Stimulated activated CD8-positive, alpha-beta memory T cell treated with anti-CD3 and anti-CD28 coated beads, Interleukin-4, amount 100 ng/mL, for 4 hours (primary cell): ENCODE data around the gene IGSF22.
"Not testable (repeated sequence)": the region's sequence is repeated elsewhere in the genome, so short reads cannot be mapped to it uniquely, and the experiment has no call there.

Experiments used
- DNase-seq, 2 donors: peaks; one replicate each; pipeline ENCODE4 v3.0.0-alpha.2; 2020; ENCODE audit warnings: low read depth in 2 of 2, low spot score in 1 of 2

IGSF22 gene

DNA sequence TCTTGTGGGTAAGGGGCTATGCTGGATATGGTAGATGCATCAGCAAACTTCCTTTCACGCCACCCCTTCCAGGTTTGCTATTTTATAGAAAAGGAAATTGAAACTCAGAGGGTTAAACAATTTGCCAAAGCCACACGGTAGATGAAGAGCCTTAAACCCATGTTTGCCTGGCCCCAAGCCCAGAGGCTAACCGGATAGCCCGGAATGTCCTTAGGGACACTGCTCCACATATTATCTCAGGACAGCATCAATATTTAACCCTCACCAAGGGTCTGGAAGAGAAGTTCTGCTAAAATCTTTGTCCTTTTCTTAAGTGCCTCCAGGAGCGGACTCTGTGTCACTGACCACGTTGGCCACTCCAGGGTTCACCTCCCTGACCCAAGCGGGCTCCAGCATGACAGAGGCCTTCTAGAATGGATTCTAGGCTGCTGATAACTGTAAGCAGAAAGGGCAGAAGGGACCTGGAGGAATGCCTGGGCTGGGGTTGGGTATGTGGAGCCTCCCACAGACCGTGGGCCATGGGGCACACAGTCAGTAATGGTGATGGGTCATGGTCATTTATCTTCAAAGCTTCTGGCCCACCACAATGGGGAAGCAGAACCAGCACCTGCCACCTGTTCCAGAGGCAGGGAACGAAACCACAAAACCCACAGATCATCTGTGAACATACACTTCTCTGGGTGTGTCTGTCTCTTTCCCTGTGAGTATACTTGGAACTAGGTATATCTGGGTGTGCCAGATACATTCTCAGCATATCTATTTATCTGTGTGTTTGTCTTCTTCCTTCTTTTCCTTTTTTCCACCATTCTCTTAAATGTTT, 32.8 kb downstream of the IGSF22 start:
- DNase-seq: no peak

DNA sequence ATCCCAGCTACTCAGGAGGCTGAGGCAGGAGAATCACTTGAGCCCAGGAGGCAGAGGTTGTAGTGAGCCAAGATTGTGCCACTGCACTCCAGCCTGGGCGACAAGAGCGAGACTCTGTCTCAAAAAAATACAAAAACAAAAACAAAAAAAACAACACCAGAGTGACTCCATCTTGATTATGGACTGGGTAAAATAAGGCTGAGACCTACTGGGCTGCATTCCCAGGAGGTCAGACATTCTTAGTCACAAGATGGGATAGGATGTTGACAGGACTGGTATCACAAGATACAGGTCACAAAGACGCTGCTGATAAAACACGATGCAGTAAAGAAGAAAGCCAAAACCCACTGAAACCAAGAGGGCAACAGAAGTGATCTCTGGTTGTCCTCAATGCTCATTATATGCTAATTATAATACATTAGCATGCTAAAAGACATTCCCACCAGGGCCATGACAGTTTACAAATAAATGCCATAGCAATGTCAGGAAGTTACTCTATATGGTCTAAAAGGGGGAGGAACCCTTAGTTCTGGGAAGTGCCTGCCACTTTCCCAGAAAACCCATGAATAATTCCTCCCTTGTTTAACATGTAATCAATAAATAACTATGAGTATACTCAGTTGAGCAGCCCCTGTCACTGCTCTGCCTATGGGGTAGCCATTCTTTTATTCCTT, 34.4 kb downstream of the IGSF22 start:
- not testable (repeated sequence) for DNase-seq

DNA sequence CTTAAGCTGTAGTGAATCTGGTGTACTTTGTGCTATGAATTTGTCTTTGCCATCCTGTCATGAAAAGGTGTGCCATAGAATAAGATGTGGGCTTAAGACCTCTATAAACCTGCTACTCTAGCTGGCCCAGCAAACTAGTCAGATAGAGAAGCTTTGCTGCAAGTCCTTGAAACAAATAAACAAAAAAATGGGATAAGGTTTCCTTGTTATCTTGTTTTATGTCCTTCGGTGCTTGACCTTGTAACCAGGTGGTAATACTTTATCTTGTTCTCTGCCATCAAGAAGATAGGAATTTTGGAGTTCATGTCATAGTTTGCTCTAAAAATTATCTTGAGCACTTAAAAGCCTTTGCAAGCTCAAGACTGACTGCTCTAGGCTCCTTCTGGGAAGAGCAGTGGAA, 41.7 kb downstream of the IGSF22 start:
- DNase-seq: no peak

DNA sequence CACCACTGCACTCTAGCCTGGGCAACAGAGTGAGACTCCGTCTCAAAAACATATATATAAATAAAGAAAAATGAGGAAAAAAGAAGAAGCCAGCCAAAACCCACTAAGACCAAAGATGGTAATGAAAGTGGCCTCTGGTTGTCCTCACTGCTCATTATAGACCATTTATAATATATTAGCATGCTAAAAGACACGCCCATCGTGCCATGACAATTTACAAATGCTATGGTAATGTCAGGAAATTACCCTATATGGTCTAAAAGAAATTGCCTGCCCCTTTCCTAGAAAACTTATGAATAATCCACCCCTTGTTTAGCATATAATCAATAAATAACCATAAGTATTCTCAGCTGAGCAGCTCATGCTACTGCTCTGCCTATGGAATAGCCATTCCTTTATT, 43.5 kb downstream of the IGSF22 start:
- no peak for DNase-seq

DNA sequence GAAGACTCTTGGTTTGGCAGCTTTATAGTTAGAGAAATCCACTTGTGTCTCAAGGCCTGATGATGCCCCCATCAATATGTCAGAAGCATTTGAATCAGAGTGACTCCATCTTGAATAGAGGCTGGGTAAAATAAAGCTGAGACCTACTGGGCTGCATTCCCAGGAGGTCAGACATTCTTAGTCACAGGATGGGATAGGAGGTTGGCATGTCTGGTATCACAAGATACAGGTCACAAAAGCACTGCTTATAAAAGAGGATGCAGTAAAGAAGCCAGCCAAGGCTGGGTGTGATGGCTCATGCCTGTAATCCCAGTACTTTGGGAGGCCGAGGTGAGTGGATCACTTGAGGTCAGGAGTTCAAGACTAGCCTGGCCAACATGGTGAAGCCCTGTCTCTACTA, 44.0 kb downstream of the IGSF22 start:
- DNase-seq: not testable (repeated sequence)

DNA sequence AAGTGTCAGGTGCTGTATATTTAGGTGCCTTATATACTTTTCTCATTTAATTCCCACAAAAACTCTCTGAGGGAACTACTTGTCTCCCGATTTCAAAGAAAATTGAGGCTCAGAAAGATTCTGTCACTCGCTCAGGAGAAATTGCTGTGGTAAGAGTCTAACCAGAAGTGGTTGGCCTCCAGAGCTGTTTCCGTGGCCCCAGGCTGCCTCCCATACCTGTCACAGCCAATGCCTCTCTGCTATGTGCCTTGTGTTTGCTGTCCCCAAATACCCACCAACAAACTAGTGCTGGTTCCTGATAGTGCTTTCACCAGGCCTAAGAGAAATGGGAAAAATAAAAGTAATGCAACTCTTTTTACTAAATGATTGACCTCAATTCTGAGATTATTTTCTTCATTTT, 48.4 kb downstream of the IGSF22 start:
- DNase-seq: no peak

DNA sequence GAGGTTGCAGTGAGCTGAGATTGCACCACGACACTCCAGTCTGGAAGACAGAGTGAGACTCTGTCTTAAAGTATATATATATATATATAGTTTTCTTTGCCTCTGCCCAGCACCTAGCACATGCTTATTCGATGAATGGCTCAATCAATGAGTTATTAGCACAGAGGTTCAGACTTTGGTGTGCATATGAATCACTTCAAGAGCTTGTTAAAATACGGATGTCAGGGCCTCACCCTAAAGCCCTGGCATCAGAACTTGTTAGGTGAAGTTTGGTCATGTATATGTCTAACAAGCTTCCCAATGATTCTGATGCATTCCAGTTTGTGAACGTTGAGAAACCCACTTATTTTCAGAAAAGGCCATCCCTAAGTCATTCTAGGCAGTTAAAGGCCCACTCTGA, 49.2 kb downstream of the IGSF22 start:
- no peak for DNase-seq

DNA sequence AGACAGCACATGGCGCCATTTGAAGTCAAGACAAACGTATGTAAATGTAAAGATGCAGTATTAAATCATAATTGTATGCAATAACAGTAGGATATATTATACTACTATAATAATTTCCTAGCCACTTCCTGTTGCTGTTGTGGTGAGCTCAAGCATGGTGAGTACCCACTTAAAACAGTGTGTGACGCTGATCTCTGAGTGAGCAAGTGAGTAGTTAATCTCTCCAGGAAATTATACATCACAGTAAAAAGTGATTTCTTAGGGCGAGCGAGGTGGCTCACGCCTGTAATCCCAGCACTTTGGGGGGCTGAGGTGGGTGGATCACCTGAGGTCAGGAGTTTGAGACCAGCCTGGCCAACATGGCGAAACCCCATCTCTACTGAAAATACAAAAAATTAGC, 53.8 kb downstream of the IGSF22 start:
- not testable (repeated sequence) for DNase-seq

DNA sequence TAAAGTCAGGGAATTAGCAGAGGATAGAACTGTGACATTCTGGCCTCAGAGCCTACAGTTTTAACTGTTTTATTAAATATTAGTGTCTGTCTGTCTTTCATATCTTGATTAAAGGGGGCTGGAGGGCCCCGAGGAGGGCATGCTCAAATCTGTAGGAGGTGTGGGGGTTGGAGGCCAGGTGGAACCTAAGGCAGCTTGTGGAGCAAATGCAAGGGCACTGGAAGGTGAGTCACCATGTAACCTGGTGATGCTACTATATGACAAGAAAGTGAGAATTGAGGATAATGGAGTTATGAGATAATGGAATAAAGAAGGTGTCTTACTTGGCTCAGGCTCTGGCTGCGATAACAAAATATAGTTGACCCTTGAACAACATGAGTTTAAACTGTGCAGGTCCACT, 54.7 kb downstream of the IGSF22 start:
- DNase-seq: no peak

DNA sequence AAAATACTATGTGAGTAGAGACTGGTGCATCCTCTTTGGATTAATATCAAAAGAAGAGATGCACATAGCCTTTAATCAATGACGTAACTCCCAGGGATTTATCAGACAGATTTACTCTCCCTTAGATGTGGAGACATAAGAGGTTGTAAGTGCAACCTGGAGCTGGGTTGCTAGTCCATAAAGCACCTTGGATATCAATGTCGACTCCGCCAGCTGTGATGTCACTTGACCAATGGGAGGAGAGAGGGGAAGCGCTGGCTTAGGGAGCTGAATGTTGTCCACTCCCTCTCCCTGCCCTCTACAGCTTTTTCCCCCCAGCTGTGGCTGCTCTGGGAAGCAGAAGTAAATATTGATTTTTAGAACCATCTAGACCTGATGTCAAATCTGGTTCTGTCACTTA, 56.3 kb downstream of the IGSF22 start:
- no peak for DNase-seq

DNA sequence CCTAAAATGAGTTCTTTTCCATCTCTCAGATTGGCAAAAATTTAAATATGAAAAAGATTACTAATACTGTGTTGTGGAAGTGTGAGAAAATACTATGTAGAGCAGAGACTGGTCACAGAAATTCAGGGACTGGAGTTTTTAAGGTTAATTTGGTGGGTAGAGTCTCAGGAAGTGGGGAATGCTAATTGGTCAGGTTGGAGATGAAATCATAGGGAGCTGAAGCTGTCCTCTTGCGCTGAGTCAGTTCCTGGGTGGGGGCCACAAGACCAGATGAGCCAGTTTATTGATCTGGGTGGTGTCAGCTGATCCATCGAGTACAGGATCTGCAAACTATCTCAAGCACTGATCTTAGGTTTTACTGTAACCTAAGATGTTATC, 56.8 kb downstream of the IGSF22 start:
- DNase-seq: no peak

DNA sequence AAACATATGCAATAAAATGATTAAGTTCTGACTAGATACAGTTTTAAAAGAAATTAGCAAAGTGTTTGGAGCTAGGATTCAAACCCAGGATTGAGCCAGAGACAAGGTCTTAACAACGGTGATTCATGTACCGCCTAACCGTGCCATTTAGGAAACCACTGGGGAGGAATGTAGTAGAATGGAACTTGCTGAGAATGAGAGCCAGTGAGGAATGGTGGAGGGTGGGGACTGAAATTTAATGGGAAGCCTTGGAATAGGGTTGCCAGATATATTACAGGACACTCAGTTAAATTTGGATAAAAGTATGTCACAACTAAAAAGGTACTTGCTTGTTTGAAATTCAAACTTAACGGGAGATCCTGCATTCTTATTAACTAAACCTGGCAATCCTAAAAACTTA, 57.9 kb downstream of the IGSF22 start:
- no peak for DNase-seq

DNA sequence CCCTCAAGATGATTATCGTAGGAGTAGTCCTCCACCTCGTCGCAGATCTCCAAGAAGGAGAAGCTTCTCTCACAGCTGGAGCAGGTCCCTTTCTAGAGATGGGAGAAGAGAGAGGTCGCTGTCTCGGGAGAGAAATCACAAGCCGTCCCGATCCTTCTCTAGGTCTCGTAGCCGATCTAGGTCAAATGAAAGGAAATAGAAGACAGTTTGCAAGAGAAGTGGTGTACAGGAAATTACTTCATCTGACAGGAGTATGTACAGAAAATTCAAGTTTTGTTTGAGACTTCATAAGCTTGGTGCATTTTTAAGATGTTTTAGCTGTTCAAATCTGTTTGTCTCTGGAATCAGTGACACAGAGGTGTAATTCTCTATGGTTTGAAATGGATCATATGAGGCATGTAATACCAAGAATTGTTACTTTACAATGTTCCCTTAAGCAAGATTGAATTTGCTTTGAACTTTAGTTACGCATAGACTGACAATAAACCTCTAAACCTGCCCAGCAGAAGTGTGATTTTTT, 60.6 kb downstream of the IGSF22 start:
- DNase-seq: not testable (repeated sequence)

DNA sequence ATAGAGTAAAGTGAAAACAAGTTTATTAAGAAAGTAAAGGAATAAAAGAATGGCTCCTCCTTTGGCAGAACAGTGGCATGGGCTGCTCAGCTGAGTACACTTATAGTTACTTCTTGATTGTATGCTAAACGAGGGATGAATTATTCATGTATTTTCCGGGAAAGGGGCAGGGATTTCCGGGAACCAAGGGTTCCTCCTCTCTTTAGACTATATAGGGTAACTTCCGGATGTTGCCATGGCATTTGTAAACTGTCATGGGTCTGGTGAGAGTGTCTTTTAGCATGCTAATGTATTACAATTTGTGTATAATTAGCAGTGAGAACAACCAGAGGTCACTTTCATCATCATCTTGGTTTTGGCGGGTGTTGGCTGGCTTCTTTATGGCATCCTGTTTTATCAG, 68.3 kb downstream of the IGSF22 start:
- no peak for DNase-seq
